Sciatic nerve (tissue), 2 donors: ENCODE results near the gene WDFY2. TPM values are rescaled to one million over a fixed set of nuclear protein-coding genes. Genes with fewer than 3 reads are reported as not detected.

Source experiments
- ATAC-seq: fragments of 200-7000 bp; cut with Tn5 transposase; one replicate; pipeline ENCODE4 v1.9.1; 2020; ENCODE audit warnings: mild to moderate bottlenecking, moderate library complexity
- DNase-seq: peaks from one replicate; pipeline ENCODE4 v3.0.0-alpha.2; 2020; ENCODE audit warnings: low spot score
- intact Hi-C: fragments of 100-400 bp; cut with DNase I; formaldehyde crosslinking; loops from one replicate; pipeline ENCODE4 v1.14.2; 2022
- microRNA-seq: library from miRNA; unstranded; fragments of <30 nt; microRNA quantifications from one replicate; pipeline ENCODE4 v1.2.0, GENCODE V29; 2020
- total RNA-seq: library from RNA; stranded (reverse); fragmentation: NEBNext Ultra II Directional; extraction: Animal tissue kit (Norgen Biotek cat#: 25700); gene quantifications from one replicate; pipeline ENCODE4 v1.2.1, GENCODE V29; 2021
- donor health status: DM: no; HTN: no; CAD: no.
- donor health status: DM: no; HTN: no; CAD: no.

WDFY2 gene
- total RNA-seq, 1 donor from 2014 or later, result 22.1 TPM

DNA sequence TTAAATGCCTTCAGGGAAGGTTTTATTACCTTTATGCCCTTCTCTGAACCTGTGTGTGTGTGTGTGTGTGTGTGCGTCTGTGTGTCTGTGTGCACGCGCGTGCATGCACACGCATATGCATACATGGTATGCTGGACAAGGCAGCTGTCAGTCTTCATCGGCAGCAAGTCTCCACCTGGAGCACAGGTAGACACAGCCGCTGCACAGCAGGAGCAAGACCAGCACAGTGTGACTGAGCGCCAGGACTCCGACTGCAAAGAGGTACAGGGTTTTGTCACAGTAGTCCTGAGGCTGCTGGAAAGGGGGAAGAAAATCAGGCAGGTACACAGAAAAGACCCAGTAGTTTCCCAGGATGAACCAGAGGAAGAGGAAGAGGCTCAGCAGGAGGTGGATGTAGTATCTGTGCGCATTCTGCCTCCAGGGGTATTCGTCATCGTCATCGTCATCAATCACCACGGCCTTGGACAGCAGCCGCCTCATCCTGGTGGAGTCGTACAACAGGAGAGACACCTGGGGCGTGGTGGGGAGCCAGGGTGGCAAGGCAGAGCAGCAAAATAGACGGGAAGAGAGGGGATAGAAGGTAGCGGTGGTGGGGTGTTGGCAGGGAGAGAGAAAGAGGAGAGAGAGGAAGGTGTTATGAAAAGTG, 232.5 kb downstream of the WDFY2 start:
- intact Hi-C loops, result no loop called here
- ATAC-seq (no peak), DNase-seq (no peak)

Small RNAs within 50 kb of the gene (microRNA-seq; reads per million reads assigned to microRNA genes)
- gene MIR4703, result 2.2 reads per million

Other genes with a start within 250 kb of the WDFY2 start
- 0.31 TPM for gene SERPINE3, start 244.8 kb upstream of the WDFY2 start, total RNA-seq
- gene INTS6, start 131.4 kb upstream of the WDFY2 start, total RNA-seq, result 49.8 TPM
- 18.8 TPM for gene DHRS12, start 219.7 kb downstream of the WDFY2 start, total RNA-seq